ENCODE results near the gene PPP6R2. TPM values are rescaled to one million over a fixed set of nuclear protein-coding genes. Genes with fewer than 3 reads are reported as not detected.

Gene PPP6R2
- total and polyA plus RNA-seq, 2 donors (not counting 1 experiment from before 2014, with no cell fraction given): 19.7 to 44.4 TPM

GRCh38 chr22:50339945-50340879 lies 2.9 kb upstream of the PPP6R2 start:
- peaks cover 3% of the 10 kb centered on the region for H3K4me1 ChIP-seq (ENCODE audit: control insufficient read depth, extremely low read depth, insufficient read depth, low read length)
- H2AFZ ChIP-seq (ENCODE audit: low read length): no peak overlapping the region
- peaks cover 2% of the 10 kb centered on the region for H3K79me2 ChIP-seq (ENCODE audit: control insufficient read depth, insufficient read depth, low read length)
- no peak overlapping the region for H3K4me3 ChIP-seq (replicated peaks in 1 of 4; ENCODE audit: control extremely low read depth in 1 of 4, insufficient read depth in 1 of 4, low read depth in 3 of 4, low read length in 4 of 4)
- H3K4me2 ChIP-seq (ENCODE audit: extremely low read depth, insufficient read depth, low read length): no peak overlapping the region
- H3K9me3 ChIP-seq (ENCODE audit: control insufficient read depth, insufficient read depth, low read depth, low read length): no peaks in the 10 kb centered on the region
- DNase-seq (ENCODE audit: low read depth in 2 of 2): peak in 1 of 2 donors; percentile 35
- no peak overlapping the region for H3K9ac ChIP-seq (ENCODE audit: insufficient read depth, low read length)
- H4K20me1 ChIP-seq (ENCODE audit: control insufficient read depth, extremely low read depth, insufficient read depth, low read length): no peaks in the 10 kb centered on the region
- no peaks in the 10 kb centered on the region for H3K27me3 ChIP-seq (ENCODE audit: control insufficient read depth, insufficient read depth, low read length)
- H3K36me3 ChIP-seq (ENCODE audit: control insufficient read depth, insufficient read depth, low read length): no peaks in the 10 kb centered on the region
- TF ChIP-seq EZH2 (IDR thresholded peaks at IDR 0.05; ENCODE audit: low read length, missing control alignments): no peak
- no peak for TF ChIP-seq CTCF (conservative IDR thresholded peaks at IDR 0.05 in 1 of 2, IDR thresholded peaks at IDR 0.05 in 1 of 2; ENCODE audit: low read depth in 1 of 2, low read length in 2 of 2)
- no peak overlapping the region for H3K27ac ChIP-seq (ENCODE audit: insufficient read depth, low read length)

- H3K4me3 ChIP-seq (replicated peaks in 1 of 4; ENCODE audit: control extremely low read depth in 1 of 4, insufficient read depth in 1 of 4, low read depth in 3 of 4, low read length in 4 of 4): peak overlapping the region; percentile 66 to 83 (median 70)
- no peaks in the 10 kb centered on the region for H4K20me1 ChIP-seq (ENCODE audit: control insufficient read depth, extremely low read depth, insufficient read depth, low read length)
- peak; percentile 68 to 80 for DNase-seq (ENCODE audit: low read depth in 2 of 2)
- TF ChIP-seq EZH2 (IDR thresholded peaks at IDR 0.05; ENCODE audit: low read length, missing control alignments) (no peak), CTCF (conservative IDR thresholded peaks at IDR 0.05 in 1 of 2, IDR thresholded peaks at IDR 0.05 in 1 of 2; ENCODE audit: low read depth in 1 of 2, low read length in 2 of 2) (peak; percentile 93 to 98)
- no peaks in the 10 kb centered on the region for H3K36me3 ChIP-seq (ENCODE audit: control insufficient read depth, insufficient read depth, low read length)
- H3K27me3 ChIP-seq (ENCODE audit: control insufficient read depth, insufficient read depth, low read length): no peaks in the 10 kb centered on the region
- H3K27ac ChIP-seq (ENCODE audit: insufficient read depth, low read length): peak overlapping the region; percentile 65
- peaks cover 3% of the 10 kb centered on the region for H3K4me1 ChIP-seq (ENCODE audit: control insufficient read depth, extremely low read depth, insufficient read depth, low read length)
- H3K79me2 ChIP-seq (ENCODE audit: control insufficient read depth, insufficient read depth, low read length): peaks cover 13% of the 10 kb centered on the region
- H3K4me2 ChIP-seq (ENCODE audit: extremely low read depth, insufficient read depth, low read length): peak overlapping the region; percentile 86
- H2AFZ ChIP-seq (ENCODE audit: low read length): peak overlapping the region; percentile 60
- no peak overlapping the region for H3K9ac ChIP-seq (ENCODE audit: insufficient read depth, low read length)
- H3K9me3 ChIP-seq (ENCODE audit: control insufficient read depth, insufficient read depth, low read depth, low read length): no peaks in the 10 kb centered on the region
Measured at GRCh38 chr22:50341977-50342650, 1.0 kb upstream of the PPP6R2 start.

GRCh38 chr22:50343541-50343935 lies 411 bp downstream of the PPP6R2 start:
- H4K20me1 ChIP-seq (ENCODE audit: control insufficient read depth, extremely low read depth, insufficient read depth, low read length): no peaks in the 10 kb centered on the region
- peak overlapping the region; percentile 52 to 73 (median 62) for H3K4me3 ChIP-seq (replicated peaks in 1 of 4; ENCODE audit: control extremely low read depth in 1 of 4, insufficient read depth in 1 of 4, low read depth in 3 of 4, low read length in 4 of 4)
- peak overlapping the region; percentile 83 for H3K9ac ChIP-seq (ENCODE audit: insufficient read depth, low read length)
- H3K79me2 ChIP-seq (ENCODE audit: control insufficient read depth, insufficient read depth, low read length): peaks cover 26% of the 10 kb centered on the region
- H2AFZ ChIP-seq (ENCODE audit: low read length): no peak overlapping the region
- H3K4me2 ChIP-seq (ENCODE audit: extremely low read depth, insufficient read depth, low read length): no peak overlapping the region
- H3K9me3 ChIP-seq (ENCODE audit: control insufficient read depth, insufficient read depth, low read depth, low read length): no peaks in the 10 kb centered on the region
- no peak for DNase-seq (ENCODE audit: low read depth in 2 of 2)
- peak overlapping the region; percentile 47 for H3K27ac ChIP-seq (ENCODE audit: insufficient read depth, low read length)
- H3K4me1 ChIP-seq (ENCODE audit: control insufficient read depth, extremely low read depth, insufficient read depth, low read length): peaks cover 3% of the 10 kb centered on the region
- no peaks in the 10 kb centered on the region for H3K36me3 ChIP-seq (ENCODE audit: control insufficient read depth, insufficient read depth, low read length)
- TF ChIP-seq EZH2 (IDR thresholded peaks at IDR 0.05; ENCODE audit: low read length, missing control alignments) (no peak), CTCF (conservative IDR thresholded peaks at IDR 0.05 in 1 of 2, IDR thresholded peaks at IDR 0.05 in 1 of 2; ENCODE audit: low read depth in 1 of 2, low read length in 2 of 2) (no peak)
- H3K27me3 ChIP-seq (ENCODE audit: control insufficient read depth, insufficient read depth, low read length): no peaks in the 10 kb centered on the region
